ENCODE results near the gene SLC16A3. TPM values are rescaled to one million over a fixed set of nuclear protein-coding genes. Genes with fewer than 3 reads are reported as not detected.

The SLC16A3 gene
- polyA plus RNA-seq, 1 of the 3 experiments (the other 2 are of a cell fraction) = 70.7 TPM

DNA sequence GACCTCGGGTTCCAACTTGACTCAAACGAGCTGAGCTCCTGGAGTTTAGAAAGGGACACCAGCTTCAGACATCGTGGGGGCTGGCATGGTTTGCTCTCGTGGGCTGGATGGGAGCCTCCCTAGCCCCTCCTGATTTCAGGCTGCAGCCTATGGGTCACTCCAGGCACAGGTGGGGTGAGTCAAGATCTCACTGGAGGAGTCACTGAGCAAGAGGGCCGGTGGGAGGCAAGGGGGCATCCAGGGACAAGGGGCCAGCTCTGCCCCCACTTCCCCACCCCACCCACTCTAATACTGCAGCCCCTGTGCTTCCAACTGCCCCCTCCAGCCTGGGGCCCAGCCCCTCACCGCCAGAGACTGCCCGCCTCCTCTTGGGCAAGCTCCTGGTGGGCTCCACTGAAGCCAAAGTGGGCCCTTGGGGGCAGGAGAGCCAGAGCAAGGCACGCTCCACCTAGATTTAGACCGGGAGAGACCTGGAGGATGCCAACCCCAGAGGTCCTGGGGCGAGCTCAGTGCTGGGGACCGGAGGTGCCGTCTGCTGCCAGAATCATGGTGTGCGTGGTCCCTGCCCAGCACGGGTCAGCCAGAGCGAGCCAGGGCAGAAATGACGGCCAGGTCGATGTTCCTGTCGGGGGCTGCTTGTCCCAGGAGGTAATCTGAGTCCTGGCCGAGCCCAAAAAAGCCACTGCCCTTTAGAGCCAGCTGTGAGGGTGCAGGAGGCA lies 6.4 kb downstream of the SLC16A3 start:
- TF ChIP-seq FOXM1 (IDR thresholded peaks at IDR 0.05; ENCODE audit: low read depth) = no peak
- no peak for TF ChIP-seq POLR2AphosphoS5 (IDR thresholded peaks at IDR 0.05; ENCODE audit: low read depth, low read length)
- no peak for TF ChIP-seq JUND (IDR thresholded peaks at IDR 0.05)
- TF ChIP-seq, protein P1, sequence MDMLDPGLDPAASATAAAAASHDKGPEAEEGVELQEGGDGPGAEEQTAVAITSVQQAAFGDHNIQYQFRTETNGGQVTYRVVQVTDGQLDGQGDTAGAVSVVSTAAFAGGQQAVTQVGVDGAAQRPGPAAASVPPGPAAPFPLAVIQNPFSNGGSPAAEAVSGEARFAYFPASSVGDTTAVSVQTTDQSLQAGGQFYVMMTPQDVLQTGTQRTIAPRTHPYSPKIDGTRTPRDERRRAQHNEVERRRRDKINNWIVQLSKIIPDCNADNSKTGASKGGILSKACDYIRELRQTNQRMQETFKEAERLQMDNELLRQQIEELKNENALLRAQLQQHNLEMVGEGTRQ (IDR thresholded peaks at IDR 0.05; ENCODE audit: borderline replicate concordance, low read depth, low read length) = no peak
- no peak for TF ChIP-seq YY1 (IDR thresholded peaks at IDR 0.05; ENCODE audit: low read depth)
- TF ChIP-seq, protein P2, sequence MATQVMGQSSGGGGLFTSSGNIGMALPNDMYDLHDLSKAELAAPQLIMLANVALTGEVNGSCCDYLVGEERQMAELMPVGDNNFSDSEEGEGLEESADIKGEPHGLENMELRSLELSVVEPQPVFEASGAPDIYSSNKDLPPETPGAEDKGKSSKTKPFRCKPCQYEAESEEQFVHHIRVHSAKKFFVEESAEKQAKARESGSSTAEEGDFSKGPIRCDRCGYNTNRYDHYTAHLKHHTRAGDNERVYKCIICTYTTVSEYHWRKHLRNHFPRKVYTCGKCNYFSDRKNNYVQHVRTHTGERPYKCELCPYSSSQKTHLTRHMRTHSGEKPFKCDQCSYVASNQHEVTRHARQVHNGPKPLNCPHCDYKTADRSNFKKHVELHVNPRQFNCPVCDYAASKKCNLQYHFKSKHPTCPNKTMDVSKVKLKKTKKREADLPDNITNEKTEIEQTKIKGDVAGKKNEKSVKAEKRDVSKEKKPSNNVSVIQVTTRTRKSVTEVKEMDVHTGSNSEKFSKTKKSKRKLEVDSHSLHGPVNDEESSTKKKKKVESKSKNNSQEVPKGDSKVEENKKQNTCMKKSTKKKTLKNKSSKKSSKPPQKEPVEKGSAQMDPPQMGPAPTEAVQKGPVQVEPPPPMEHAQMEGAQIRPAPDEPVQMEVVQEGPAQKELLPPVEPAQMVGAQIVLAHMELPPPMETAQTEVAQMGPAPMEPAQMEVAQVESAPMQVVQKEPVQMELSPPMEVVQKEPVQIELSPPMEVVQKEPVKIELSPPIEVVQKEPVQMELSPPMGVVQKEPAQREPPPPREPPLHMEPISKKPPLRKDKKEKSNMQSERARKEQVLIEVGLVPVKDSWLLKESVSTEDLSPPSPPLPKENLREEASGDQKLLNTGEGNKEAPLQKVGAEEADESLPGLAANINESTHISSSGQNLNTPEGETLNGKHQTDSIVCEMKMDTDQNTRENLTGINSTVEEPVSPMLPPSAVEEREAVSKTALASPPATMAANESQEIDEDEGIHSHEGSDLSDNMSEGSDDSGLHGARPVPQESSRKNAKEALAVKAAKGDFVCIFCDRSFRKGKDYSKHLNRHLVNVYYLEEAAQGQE (IDR thresholded peaks at IDR 0.05; ENCODE audit: low read depth, low read length) = no peak
- TF ChIP-seq GABPA (IDR thresholded peaks at IDR 0.05; ENCODE audit: low read depth) = no peak
- no peak for TF ChIP-seq NFIC (IDR thresholded peaks at IDR 0.05; ENCODE audit: borderline replicate concordance)
- no peak for TF ChIP-seq MEF2A (IDR thresholded peaks at IDR 0.05; ENCODE audit: borderline replicate concordance, low read depth)
- no peak for TF ChIP-seq EP300 (IDR thresholded peaks at IDR 0.05; ENCODE audit: borderline replicate concordance in 1 of 2, low read depth in 1 of 2, low read length in 1 of 2)
- no peak for TF ChIP-seq FOSL2 (IDR thresholded peaks at IDR 0.05; ENCODE audit: borderline replicate concordance, low read depth)
- no peak for TF ChIP-seq EZH2phosphoT487 (IDR thresholded peaks at IDR 0.05; ENCODE audit: borderline replicate concordance, low read depth)
- TF ChIP-seq NRF1 (IDR thresholded peaks at IDR 0.05; ENCODE audit: low read depth, low read length) = no peak
- TF ChIP-seq GATA2 (CRISPR knock-in tag; IDR thresholded peaks at IDR 0.05) = no peak
- TF ChIP-seq SMC3 (IDR thresholded peaks at IDR 0.05; ENCODE audit: low read depth, low read length) = no peak
- no peak for TF ChIP-seq MXI1 (IDR thresholded peaks at IDR 0.05; ENCODE audit: low read depth, low read length)
- Histone ChIP-seq H3K9me2 (no peaks in the 10 kb centered on the region), H3K27ac (ENCODE audit: low read depth in 2 of 2, low read length in 1 of 2) (no peak overlapping the region), H3K27me3 (ENCODE audit: insufficient read depth) (no peaks in the 10 kb centered on the region), H4K20me1 (ENCODE audit: insufficient read depth) (peaks cover 58% of the 10 kb centered on the region), H3K36me3 (replicated peaks in 1 of 2; ENCODE audit: control insufficient read depth in 1 of 2, insufficient read depth in 2 of 2, low read length in 1 of 2) (peaks cover 14 to 41% of the 10 kb centered on the region in 2 experiments), H3K79me2 (ENCODE audit: insufficient read depth) (peaks cover 80% of the 10 kb centered on the region), H3K4me2 (no peak overlapping the region), H3K4me3 (ENCODE audit: low read depth in 2 of 2, low read length in 1 of 2) (no peak overlapping the region), H3K9ac (no peak overlapping the region), H3K4me1 (ENCODE audit: control insufficient read depth in 1 of 2, insufficient read depth in 2 of 2, low read depth in 1 of 2, low read length in 1 of 2) (peaks cover 10 to 22% of the 10 kb centered on the region in 2 experiments; a peak in 2 of 4 replicates), H3K9me3 (no peaks in the 10 kb centered on the region), H2AFZ (ENCODE audit: low read depth) (no peak overlapping the region), H3F3A (replicated peaks; ENCODE audit: insufficient read depth) (peaks cover 16% of the 10 kb centered on the region)
- POLR2A ChIA-PET = interaction anchor here (0.7 to 1.9 kb wide), 4 partner anchors 19 to 206 kb away, joined by 3 to 5 read pairs (median 3); no protein-coding TSS in a partner anchor
- no peak for DNase-seq
- CTCF ChIA-PET = interaction anchor here (0.6 to 10.9 kb wide), 28 partner anchors 8 to 521 kb away, joined by 3 to 153 read pairs (median 8); partner anchors contain the start of genes CD7, HEXD and OGFOD3
- 86% methylated on average over 19 of the region's 19 CpGs for WGBS (ENCODE audit: low lambda C conversion rate)

All from SK-N-SH (cell line).